Thyroid gland (tissue), 4 donors: ENCODE data around the gene GRM1. TPM values are rescaled to one million over a fixed set of nuclear protein-coding genes. Genes with fewer than 3 reads are reported as not detected.

ENCODE experiments used
- DNase-seq, 2 donors: peaks; one replicate each; pipeline ENCODE4 v3.0.0-alpha.2; 2019
- H3K27ac ChIP-seq, 3 donors: fragments of 200-600 bp; sonication (generic); 1 replicate in 2 of 3; 2 replicates in 1 of 3; pipeline ENCODE4 v1.5.1; 2016 to 2019; ENCODE audit warnings: mild to moderate bottlenecking in 1 of 3, moderate library complexity in 1 of 3
- H3K27me3 ChIP-seq: fragments of 200-600 bp; sonication (generic); one replicate; pipeline ENCODE4 v1.5.1; 2019
- H3K36me3 ChIP-seq, 2 donors: fragments of 200-600 bp; sonication (generic); one replicate each; pipeline ENCODE4 v1.5.1; 2016 to 2019
- H3K4me1 ChIP-seq, 2 donors: fragments of 200-600 bp; sonication (generic); one replicate each; pipeline ENCODE4 v1.5.1; 2017 to 2019
- H3K4me3 ChIP-seq, 3 donors: fragments of 200-600 bp; sonication (generic); replicated peaks in 1 of 3; 1 replicate in 2 of 3; 2 replicates in 1 of 3; pipeline ENCODE4 v1.5.1; 2016; ENCODE audit warnings: mild to moderate bottlenecking in 1 of 3
- H3K9me3 ChIP-seq: fragments of 200-600 bp; sonication (generic); one replicate; pipeline ENCODE4 v1.5.1; 2017
- CTCF ChIP-seq, 6 experiments: fragments of 200-600 bp in 3 of 6; fragments of 450-650 bp in 3 of 6; sonication (generic) in 3 of 6; IDR thresholded peaks; one replicate each; pipeline ENCODE4 v1.5.1; 2016 to 2019; ENCODE audit warnings: antibody characterized with exemption in 6 of 6, mild to moderate bottlenecking in 2 of 6, inconsistent platforms in 1 of 6, moderate library complexity in 1 of 6
- POLR2A ChIP-seq, 2 donors: fragments of 450-650 bp; IDR thresholded peaks; one replicate each; pipeline ENCODE4 v1.6.1; 2017; ENCODE audit warnings: antibody characterized with exemption in 2 of 2, mild to moderate bottlenecking in 2 of 2, moderate library complexity in 1 of 2
- WGBS, 2 donors: methylation state at CpG; one replicate each; pipeline ENCODE4 v1.1.5; 2017; 5-methylcytosine and 5-hydroxymethylcytosine counted together
- intact Hi-C: fragments of 100-400 bp; cut with DNase I; formaldehyde crosslinking; loops from one replicate; pipeline ENCODE4 v1.15.1; 2023
- total RNA-seq, 4 donors: library from RNA; depleted of rRNA; stranded (reverse); fragments of >200 nt; gene quantifications; one replicate each; pipeline ENCODE4 v1.2.3, GENCODE V29; 2016

The GRM1 gene
- total RNA-seq, 4 donors from 2014 or later = 0.29 to 2.5 (median 0.48) TPM

GRCh38 chr6:146345598-146345997 lies 316.7 kb downstream of the GRM1 start:
- intact Hi-C loops = no loop called here
- no peak for TF ChIP-seq CTCF (IDR thresholded peaks at IDR 0.05)
- TF ChIP-seq POLR2A (IDR thresholded peaks at IDR 0.05) = no peak
- H3K9me3 ChIP-seq = no peaks in the 10 kb centered on the region
- no peak for DNase-seq
- no peaks in the 10 kb centered on the region for H3K27me3 ChIP-seq
- H3K4me3 ChIP-seq = no peak overlapping the region
- no peaks in the 10 kb centered on the region for H3K36me3 ChIP-seq
- 57 to 86% methylated on average over 1 of the region's 1 CpG for WGBS, 2 donors
- H3K27ac ChIP-seq = no peak overlapping the region
- H3K4me1 ChIP-seq = peaks cover 0 to 3% of the 10 kb centered on the region in 2 donors

GRCh38 chr6:146347090-146347489 lies 318.2 kb downstream of the GRM1 start:
- H3K4me3 ChIP-seq = no peak overlapping the region
- no peaks in the 10 kb centered on the region for H3K36me3 ChIP-seq
- WGBS, 2 donors = 89 to 95% methylated on average over 2 of the region's 2 CpGs
- no peaks in the 10 kb centered on the region for H3K27me3 ChIP-seq
- H3K9me3 ChIP-seq = no peaks in the 10 kb centered on the region
- no peak for DNase-seq
- H3K4me1 ChIP-seq = no peaks in the 10 kb centered on the region
- intact Hi-C loops = no loop called here
- H3K27ac ChIP-seq = no peak overlapping the region
- TF ChIP-seq CTCF (IDR thresholded peaks at IDR 0.05) = no peak
- TF ChIP-seq POLR2A (IDR thresholded peaks at IDR 0.05) = no peak

- no peaks in the 10 kb centered on the region for H3K36me3 ChIP-seq
- H3K4me3 ChIP-seq = no peak overlapping the region
- no peak overlapping the region for H3K27ac ChIP-seq
- H3K27me3 ChIP-seq = no peaks in the 10 kb centered on the region
- WGBS, 2 donors = 92 to 95% methylated on average over 3 of the region's 3 CpGs
- intact Hi-C loops = no loop called here
- no peak for DNase-seq
- H3K9me3 ChIP-seq = no peaks in the 10 kb centered on the region
- H3K4me1 ChIP-seq = no peaks in the 10 kb centered on the region
- TF ChIP-seq POLR2A (IDR thresholded peaks at IDR 0.05) (no peak), CTCF (IDR thresholded peaks at IDR 0.05) (no peak)
Measured at GRCh38 chr6:146347690-146348089, 318.8 kb downstream of the GRM1 start.

GRCh38 chr6:146351018-146351417 lies 322.2 kb downstream of the GRM1 start:
- Histone ChIP-seq H3K27ac (no peak overlapping the region), H3K9me3 (no peaks in the 10 kb centered on the region), H3K36me3 (no peaks in the 10 kb centered on the region), H3K27me3 (no peaks in the 10 kb centered on the region), H3K4me3 (no peak overlapping the region), H3K4me1 (no peaks in the 10 kb centered on the region)
- WGBS, 2 donors = 45 to 50% methylated on average over 3 of the region's 3 CpGs
- TF ChIP-seq CTCF (IDR thresholded peaks at IDR 0.05) (no peak), POLR2A (IDR thresholded peaks at IDR 0.05) (no peak)
- DNase-seq = no peak
- intact Hi-C loops = no loop called here

GRCh38 chr6:146352163-146352562 lies 323.3 kb downstream of the GRM1 start:
- WGBS, 2 donors = 77 to 82% methylated on average over 5 of the region's 5 CpGs
- Histone ChIP-seq H3K4me3 (no peak overlapping the region), H3K27me3 (no peaks in the 10 kb centered on the region), H3K9me3 (no peaks in the 10 kb centered on the region), H3K27ac (no peak overlapping the region), H3K4me1 (peaks cover 0 to 1% of the 10 kb centered on the region in 2 donors), H3K36me3 (no peaks in the 10 kb centered on the region)
- intact Hi-C loops = no loop called here
- no peak for DNase-seq
- TF ChIP-seq CTCF (IDR thresholded peaks at IDR 0.05) = no peak
- no peak for TF ChIP-seq POLR2A (IDR thresholded peaks at IDR 0.05)
